Esophagus muscularis mucosa (tissue), 4 donors: ENCODE data around the gene ACAN. TPM values are rescaled to one million over a fixed set of nuclear protein-coding genes. Genes with fewer than 3 reads are reported as not detected.

Source experiments
- DNase-seq: peaks from one replicate; pipeline ENCODE4 v3.0.0-alpha.2; 2017; ENCODE audit errors: extremely low spot score
- H3K27ac ChIP-seq, 4 donors: fragments of 200-600 bp; sonication (generic); replicated peaks in 1 of 4; 1 replicate in 3 of 4; 2 replicates in 1 of 4; pipeline ENCODE4 v1.5.1; 2016 to 2019; ENCODE audit warnings: mild to moderate bottlenecking in 1 of 4
- H3K27me3 ChIP-seq, 4 donors: fragments of 200-600 bp; sonication (generic); one replicate each; pipeline versions ENCODE4 v1.5.1 to v1.6.0; 2016 to 2019
- H3K36me3 ChIP-seq, 4 donors: fragments of 200-600 bp; sonication (generic); one replicate each; pipeline ENCODE4 v1.5.1; 2016 to 2019
- H3K4me1 ChIP-seq, 4 donors: fragments of 200-600 bp; sonication (generic); one replicate each; pipeline ENCODE4 v1.5.1; 2016 to 2019
- H3K4me3 ChIP-seq, 4 donors: fragments of 200-600 bp; sonication (generic); 1 replicate in 2 of 4; 2 replicates in 2 of 4; pipeline ENCODE4 v1.5.1; 2016 to 2019; ENCODE audit warnings: mild to moderate bottlenecking in 4 of 4, moderate library complexity in 1 of 4
- H3K9me3 ChIP-seq, 4 donors: fragments of 200-600 bp; sonication (generic); 1 replicate in 3 of 4; 2 replicates in 1 of 4; pipeline ENCODE4 v1.5.1; 2016 to 2019
- EP300 ChIP-seq: sonication (generic); formaldehyde crosslinking; IDR thresholded peaks from one replicate; pipeline ENCODE4 v1.6.1; 2017; ENCODE audit warnings: antibody characterized with exemption
- POLR2A ChIP-seq: fragments of 450-650 bp; IDR thresholded peaks from one replicate; pipeline ENCODE4 v1.6.1; 2017; ENCODE audit warnings: antibody characterized with exemption, moderate library complexity, mild to moderate bottlenecking, low read depth
- POLR2AphosphoS5 ChIP-seq, 2 donors: sonication (generic); formaldehyde crosslinking; IDR thresholded peaks; one replicate each; pipeline ENCODE4 v1.6.1; 2017; ENCODE audit warnings: antibody characterized with exemption in 2 of 2
- WGBS: methylation state at CpG from one replicate; pipeline ENCODE4 v1.1.5; 2018; 5-methylcytosine and 5-hydroxymethylcytosine counted together
- intact Hi-C: fragments of 100-400 bp; cut with DNase I; formaldehyde crosslinking; loops from one replicate; pipeline ENCODE4 v1.15.1; 2023
- total RNA-seq, 4 donors: library from RNA; depleted of rRNA; stranded (reverse); fragments of >200 nt; gene quantifications; one replicate each; pipeline versions ENCODE4 v1.1.0 to v1.2.1, GENCODE V29; 2016
- TF ChIP-seq, protein P1 (sequence below), 3 experiments: fragments of 200-600 bp in 2 of 3; fragments of 450-650 bp in 1 of 3; sonication (generic) in 2 of 3; IDR thresholded peaks; one replicate each; pipeline ENCODE4 v1.5.1; 2017 to 2019; ENCODE audit warnings: antibody characterized with exemption in 3 of 3, mild to moderate bottlenecking in 2 of 3, moderate library complexity in 1 of 3

The ACAN gene
- total RNA-seq, 4 donors from 2014 or later = under 0.01 to 0.11 (median 0.06) TPM; not detected in 1

DNA sequence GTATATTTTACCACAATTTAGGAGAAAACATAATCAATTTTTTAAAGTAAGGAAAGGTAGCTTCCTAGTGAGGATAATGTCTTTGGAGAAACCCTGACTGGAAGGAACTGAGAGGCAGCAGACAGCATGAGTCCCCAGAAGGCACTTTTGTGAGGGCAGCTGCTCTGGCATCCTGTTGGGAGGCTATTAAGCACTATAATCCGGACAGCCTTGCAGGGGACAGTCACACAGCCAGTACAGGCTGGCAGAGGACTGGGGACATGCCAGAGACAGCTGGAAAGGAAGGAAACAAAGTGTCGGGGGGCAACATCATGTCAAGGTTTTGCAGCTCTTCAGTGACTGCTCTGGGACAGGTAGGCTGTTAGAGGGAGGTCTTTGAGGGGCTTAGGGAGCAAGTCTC lies 15.7 kb downstream of the ACAN start:
- H3K4me3 ChIP-seq = no peak overlapping the region
- 53% methylated on average over 2 of the region's 2 CpGs for WGBS
- no peaks in the 10 kb centered on the region for H3K9me3 ChIP-seq
- peaks cover 0 to 6% (median 0%) of the 10 kb centered on the region in 4 donors for H3K27me3 ChIP-seq
- H3K4me1 ChIP-seq = no peaks in the 10 kb centered on the region
- no peak overlapping the region for H3K27ac ChIP-seq
- no peaks in the 10 kb centered on the region for H3K36me3 ChIP-seq
- intact Hi-C loops = no loop called here
- no peak for TF ChIP-seq EP300
- TF ChIP-seq, protein P1, sequence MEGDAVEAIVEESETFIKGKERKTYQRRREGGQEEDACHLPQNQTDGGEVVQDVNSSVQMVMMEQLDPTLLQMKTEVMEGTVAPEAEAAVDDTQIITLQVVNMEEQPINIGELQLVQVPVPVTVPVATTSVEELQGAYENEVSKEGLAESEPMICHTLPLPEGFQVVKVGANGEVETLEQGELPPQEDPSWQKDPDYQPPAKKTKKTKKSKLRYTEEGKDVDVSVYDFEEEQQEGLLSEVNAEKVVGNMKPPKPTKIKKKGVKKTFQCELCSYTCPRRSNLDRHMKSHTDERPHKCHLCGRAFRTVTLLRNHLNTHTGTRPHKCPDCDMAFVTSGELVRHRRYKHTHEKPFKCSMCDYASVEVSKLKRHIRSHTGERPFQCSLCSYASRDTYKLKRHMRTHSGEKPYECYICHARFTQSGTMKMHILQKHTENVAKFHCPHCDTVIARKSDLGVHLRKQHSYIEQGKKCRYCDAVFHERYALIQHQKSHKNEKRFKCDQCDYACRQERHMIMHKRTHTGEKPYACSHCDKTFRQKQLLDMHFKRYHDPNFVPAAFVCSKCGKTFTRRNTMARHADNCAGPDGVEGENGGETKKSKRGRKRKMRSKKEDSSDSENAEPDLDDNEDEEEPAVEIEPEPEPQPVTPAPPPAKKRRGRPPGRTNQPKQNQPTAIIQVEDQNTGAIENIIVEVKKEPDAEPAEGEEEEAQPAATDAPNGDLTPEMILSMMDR (IDR thresholded peaks at IDR 0.05) = no peak
- no peak for TF ChIP-seq POLR2A
- TF ChIP-seq POLR2AphosphoS5 (IDR thresholded peaks at IDR 0.05) = no peak
- DNase-seq = peak; percentile 88

DNA sequence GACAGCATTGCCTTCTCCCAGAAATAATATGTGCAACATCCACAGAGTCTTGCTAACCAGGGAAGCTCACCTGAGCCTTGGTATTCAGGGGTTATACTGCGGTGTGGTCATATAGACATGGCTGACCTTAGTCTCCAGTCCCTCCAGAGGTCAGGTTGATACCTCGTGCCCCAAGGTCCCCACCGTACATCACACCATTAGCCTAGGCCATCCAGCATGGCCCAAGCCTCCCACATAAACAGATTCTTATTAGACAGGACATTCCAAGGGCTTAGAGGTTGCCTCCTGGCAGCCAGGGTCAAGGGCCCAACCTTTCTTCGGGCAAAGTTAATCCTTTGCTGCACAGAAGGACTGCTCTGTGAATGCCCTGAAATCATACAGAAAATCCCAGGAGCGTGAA lies 18.8 kb downstream of the ACAN start:
- TF ChIP-seq POLR2AphosphoS5 (IDR thresholded peaks at IDR 0.05) (no peak), EP300 (no peak)
- TF ChIP-seq, protein P1 (IDR thresholded peaks at IDR 0.05) = no peak
- intact Hi-C loops = no loop called here
- WGBS = 76% methylated on average over 3 of the region's 5 CpGs
- Histone ChIP-seq H3K36me3 (no peaks in the 10 kb centered on the region), H3K4me1 (no peaks in the 10 kb centered on the region), H3K27ac (no peak overlapping the region), H3K4me3 (no peak overlapping the region), H3K9me3 (no peaks in the 10 kb centered on the region), H3K27me3 (peaks cover 0 to 10% (median 0%) of the 10 kb centered on the region in 4 donors)
- DNase-seq = peak; percentile 86

DNA sequence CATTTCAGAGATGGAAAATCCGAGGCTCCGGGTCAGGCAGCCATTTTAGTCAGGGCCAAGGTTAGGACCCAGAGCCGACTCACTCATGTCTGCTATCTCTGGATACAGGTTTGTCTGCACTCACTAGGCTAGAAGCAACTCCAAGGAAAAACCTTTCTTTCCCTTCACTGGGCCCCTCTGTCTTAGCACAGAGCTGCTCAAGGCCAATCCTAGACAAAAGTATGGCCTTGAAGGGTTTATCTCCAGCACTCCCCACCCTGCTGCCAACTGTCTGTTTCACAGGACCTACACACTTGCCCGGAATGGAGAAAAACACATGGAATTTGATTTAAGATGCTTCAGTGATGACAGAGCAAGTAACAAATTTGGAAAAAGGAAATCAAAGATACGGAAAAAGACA lies 25.6 kb downstream of the ACAN start:
- DNase-seq = no peak
- 80% methylated on average over 5 of the region's 5 CpGs for WGBS
- intact Hi-C loops = no loop called here
- Histone ChIP-seq H3K36me3 (no peaks in the 10 kb centered on the region), H3K27ac (no peak overlapping the region), H3K4me1 (no peaks in the 10 kb centered on the region), H3K4me3 (no peak overlapping the region), H3K27me3 (peaks cover 0 to 4% (median 0%) of the 10 kb centered on the region in 4 donors), H3K9me3 (no peaks in the 10 kb centered on the region)
- TF ChIP-seq POLR2A (no peak), POLR2AphosphoS5 (IDR thresholded peaks at IDR 0.05) (no peak), EP300 (no peak)
- TF ChIP-seq, protein P1 (IDR thresholded peaks at IDR 0.05) = no peak

DNA sequence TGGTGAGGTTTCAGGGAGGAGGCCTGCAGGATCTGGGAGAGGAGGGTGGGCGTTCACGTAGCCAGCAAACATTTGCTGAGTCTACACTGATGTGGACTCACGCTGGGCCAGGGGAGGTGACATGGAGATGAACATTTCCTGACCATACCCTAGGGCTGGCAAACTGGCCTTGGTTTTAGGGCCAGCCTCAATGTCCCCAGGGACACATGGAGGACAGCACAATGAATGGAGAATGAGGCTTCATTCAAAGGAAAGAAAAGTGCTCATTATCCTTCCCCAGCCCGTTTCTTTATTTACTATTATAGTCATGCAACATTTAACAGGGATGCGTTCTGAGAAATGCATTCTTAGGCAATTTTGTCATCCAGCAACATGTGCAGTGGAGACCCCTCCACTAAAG lies 26.8 kb downstream of the ACAN start:
- no peak for TF ChIP-seq POLR2AphosphoS5 (IDR thresholded peaks at IDR 0.05)
- TF ChIP-seq, protein P1 (IDR thresholded peaks at IDR 0.05) = no peak
- TF ChIP-seq EP300 = no peak
- TF ChIP-seq POLR2A = no peak
- no peak overlapping the region for H3K27ac ChIP-seq
- no peaks in the 10 kb centered on the region for H3K9me3 ChIP-seq
- no peaks in the 10 kb centered on the region for H3K36me3 ChIP-seq
- H3K4me3 ChIP-seq = no peak overlapping the region
- intact Hi-C loops = loop anchor here (5.0 kb wide), 1 partner anchor 173 kb away; no protein-coding TSS in a partner anchor
- no peaks in the 10 kb centered on the region for H3K27me3 ChIP-seq
- DNase-seq = no peak
- 59% methylated on average over 5 of the region's 5 CpGs for WGBS
- peaks cover 0 to 6% (median 0%) of the 10 kb centered on the region in 4 donors for H3K4me1 ChIP-seq
